Gastroesophageal sphincter (tissue), 3 donors: ENCODE measurements around the gene CCDC74A.

ENCODE experiments used
- EP300 ChIP-seq: sonication (generic); formaldehyde crosslinking; IDR thresholded peaks from one replicate; pipeline ENCODE4 v1.6.1; 2017; ENCODE audit warnings: antibody characterized with exemption, mild to moderate bottlenecking
- TF ChIP-seq, protein P1 (sequence below), 4 experiments: fragments of 200-600 bp in 2 of 4; fragments of 450-650 bp in 2 of 4; sonication (generic) in 1 of 4; IDR thresholded peaks; one replicate each; pipeline ENCODE4 v1.5.1; 2017 to 2019; ENCODE audit warnings: antibody characterized with exemption in 4 of 4, mild to moderate bottlenecking in 2 of 4, moderate library complexity in 2 of 4

GRCh38 chr2:131567891-131568290 lies 40.2 kb downstream of the CCDC74A start:
- TF ChIP-seq, protein P1, sequence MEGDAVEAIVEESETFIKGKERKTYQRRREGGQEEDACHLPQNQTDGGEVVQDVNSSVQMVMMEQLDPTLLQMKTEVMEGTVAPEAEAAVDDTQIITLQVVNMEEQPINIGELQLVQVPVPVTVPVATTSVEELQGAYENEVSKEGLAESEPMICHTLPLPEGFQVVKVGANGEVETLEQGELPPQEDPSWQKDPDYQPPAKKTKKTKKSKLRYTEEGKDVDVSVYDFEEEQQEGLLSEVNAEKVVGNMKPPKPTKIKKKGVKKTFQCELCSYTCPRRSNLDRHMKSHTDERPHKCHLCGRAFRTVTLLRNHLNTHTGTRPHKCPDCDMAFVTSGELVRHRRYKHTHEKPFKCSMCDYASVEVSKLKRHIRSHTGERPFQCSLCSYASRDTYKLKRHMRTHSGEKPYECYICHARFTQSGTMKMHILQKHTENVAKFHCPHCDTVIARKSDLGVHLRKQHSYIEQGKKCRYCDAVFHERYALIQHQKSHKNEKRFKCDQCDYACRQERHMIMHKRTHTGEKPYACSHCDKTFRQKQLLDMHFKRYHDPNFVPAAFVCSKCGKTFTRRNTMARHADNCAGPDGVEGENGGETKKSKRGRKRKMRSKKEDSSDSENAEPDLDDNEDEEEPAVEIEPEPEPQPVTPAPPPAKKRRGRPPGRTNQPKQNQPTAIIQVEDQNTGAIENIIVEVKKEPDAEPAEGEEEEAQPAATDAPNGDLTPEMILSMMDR (IDR thresholded peaks at IDR 0.05) = no peak
- TF ChIP-seq EP300 = no peak
